ENCODE data around the gene NHS.
"Not testable (repeated sequence)": the region's sequence is repeated elsewhere in the genome, so short reads cannot be mapped to it uniquely, and the experiment has no call there.

NHS gene

DNA sequence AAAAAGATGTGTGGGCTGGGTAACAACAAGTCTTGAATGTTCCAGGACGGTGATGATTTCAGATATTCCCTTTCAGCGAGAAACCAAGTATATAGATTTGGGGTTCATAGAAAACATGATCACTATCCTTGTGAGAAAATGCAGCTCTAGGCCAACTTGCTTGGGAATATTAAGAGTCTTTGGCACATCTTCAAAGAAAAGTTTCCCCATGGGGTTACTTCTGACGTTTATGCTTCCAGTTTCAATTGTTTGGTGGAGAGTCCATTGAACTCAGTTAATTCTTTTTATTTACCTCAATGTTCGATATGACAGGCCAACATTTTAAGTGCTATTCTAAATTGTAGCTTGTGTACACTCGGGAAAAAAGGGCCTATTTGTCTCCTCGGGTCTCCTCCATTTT lies 126.7 kb downstream of the NHS start:
- DNase-seq, result no peak

GRCh38 chrX:17506352-17506751 lies 131.4 kb downstream of the NHS start:
- DNase-seq, result not testable (repeated sequence)

GRCh38 chrX:17511556-17511955 lies 136.6 kb downstream of the NHS start:
- no peak for DNase-seq

- no peak for DNase-seq
Measured at GRCh38 chrX:17519358-17519757, 144.4 kb downstream of the NHS start.

- DNase-seq, result no peak
Measured at GRCh38 chrX:17520016-17520615, 145.1 kb downstream of the NHS start.

DNA sequence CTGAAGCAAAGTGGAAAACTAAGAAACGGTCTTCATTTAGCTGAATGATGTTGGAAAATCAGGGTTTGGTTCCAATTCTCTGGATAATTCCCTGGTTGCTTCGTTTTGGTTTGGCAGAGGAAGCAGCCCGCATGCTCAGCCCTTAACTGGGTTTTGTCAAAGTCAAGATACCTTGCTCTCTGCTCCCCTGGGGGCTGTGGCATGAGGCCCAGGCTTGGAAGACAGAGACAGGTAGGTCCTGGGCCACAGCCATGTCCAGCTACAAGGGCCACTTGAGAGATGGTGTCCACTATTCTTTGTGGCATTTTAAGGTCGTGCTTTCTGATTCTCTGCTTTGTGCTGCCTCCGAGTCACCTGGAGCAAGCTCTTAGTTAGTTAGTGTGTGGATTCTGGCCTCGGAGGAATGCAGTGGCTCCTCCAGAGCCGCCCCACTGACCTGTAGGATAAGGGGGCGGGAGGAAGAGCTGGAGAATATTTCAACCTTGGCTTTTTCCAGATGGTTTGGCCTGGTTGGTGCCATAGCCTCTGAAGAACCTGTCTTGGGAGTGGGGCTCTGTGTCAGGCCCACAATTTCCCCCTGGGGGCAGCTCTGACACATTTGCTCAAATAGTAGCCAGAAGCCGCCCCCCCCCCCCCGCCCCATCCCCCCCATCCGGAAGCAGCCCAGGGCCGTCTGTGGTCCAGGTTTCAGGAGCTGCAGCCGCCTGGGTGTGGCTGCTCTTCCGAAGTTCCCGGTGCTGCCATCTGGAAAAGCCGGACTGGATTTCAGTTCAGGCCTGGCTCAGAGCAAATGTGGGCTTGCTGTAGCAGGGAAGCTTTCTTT lies 147.1 kb downstream of the NHS start:
- no peak for DNase-seq

DNA sequence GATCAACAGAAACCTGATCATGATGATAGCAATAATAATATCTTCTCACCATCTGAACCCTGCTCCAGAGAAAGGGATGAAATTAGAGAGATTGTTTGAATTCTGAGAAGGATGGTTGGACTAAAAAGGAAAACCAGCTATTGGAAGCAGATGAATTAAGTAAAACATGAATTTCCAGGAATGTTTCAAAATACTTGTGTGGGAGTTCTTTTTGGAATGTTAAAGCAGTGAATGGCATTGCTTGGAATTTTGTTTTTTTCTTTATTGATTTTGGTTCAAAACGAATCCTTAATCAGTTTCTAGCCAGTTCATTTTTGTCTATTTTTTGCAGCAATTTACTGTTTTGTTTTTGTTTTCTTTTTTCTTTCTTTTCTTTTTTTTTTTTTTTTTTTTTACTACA lies 150.3 kb downstream of the NHS start:
- DNase-seq, result no peak

DNA sequence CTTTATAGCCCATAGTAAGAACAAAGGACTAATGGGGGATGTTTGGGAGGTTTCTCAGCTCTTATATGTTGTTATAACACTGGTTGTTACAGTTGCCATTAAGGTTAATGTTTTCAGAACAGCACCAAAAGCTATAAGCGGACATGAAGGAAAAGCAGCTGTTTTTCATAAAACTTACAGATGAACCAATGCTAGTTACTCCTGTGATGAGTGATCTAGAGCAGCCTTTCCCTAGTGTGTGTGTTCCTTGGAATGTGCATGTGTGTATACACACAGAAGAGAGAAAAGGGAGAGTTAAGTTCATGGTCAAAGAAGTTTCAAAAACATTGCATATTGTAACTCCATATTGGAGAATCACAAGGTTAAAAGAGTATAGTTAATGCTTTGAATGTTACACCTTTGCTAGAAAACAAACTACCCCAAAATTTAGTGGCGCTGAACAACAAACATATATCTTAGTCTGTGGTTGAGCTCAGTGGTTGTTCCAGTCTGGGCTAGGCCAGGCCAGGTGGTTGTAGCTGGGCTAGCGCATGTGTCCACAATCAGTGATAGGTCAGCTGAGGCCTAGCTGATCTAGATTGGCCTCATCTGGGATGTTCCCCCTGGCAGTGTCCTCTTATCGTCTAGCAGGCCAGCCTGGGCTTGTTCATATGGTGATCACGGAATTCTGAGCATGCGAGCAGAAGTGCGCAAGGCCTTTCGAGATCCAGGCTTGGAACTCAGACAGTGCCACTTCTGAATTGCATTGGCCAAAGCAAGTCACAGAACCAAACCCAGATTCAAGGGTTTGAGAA lies 151.0 kb downstream of the NHS start:
- no peak for DNase-seq

DNA sequence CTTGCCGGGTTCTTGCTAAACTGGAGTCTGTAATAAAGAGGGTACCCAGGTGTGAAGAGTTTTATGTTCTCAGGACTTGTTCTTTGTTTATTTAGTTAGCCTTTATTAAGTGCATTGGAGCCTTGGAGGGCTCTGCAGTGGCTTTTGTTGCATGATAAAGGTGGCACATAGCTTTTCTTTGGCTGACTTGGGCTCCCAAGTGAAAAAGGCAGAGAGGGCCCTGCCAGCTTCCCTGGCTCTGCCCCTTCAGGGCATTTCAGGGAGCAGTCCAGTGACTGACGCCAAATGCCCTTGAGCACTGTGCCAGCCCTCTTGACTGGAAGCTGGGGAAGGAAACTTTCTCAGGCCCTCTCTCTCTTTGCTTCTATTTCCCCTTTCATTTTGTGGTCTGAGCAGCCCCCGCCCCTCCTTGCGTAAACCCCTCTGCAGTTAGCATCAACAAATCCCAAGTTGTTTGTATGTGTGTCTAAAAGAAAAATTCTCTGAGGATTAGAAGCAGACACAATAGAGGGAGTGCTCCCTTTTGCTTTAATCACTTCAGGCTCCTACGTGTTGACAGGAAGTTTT lies 152.2 kb downstream of the NHS start:
- DNase-seq, result no peak

- DNase-seq, result no peak
Measured at GRCh38 chrX:17527922-17528321, 152.9 kb downstream of the NHS start.

- no peak for DNase-seq
Measured at GRCh38 chrX:17529151-17529745, 154.2 kb downstream of the NHS start.

- no peak for DNase-seq
Measured at GRCh38 chrX:17531500-17531899, 156.5 kb downstream of the NHS start.

DNA sequence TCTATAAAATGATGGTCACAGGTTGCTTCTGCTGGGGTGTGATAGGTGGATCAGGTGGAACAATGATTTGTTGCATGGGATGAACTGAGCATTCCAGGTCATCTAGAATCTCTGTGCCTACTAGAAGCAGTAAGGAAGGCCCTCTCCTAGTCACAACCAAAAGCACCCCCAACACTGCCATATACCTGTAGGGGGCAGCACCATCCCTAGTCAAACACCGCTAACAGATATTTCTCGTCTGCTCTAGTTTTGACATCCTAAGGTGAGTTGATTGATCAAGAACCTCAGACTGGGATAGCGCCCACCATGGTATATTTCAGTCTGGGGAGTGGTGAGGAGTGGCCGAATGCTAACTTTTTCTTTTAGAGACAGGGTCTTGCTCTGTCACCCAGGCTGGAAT lies 160.2 kb downstream of the NHS start:
- peak; percentile 1 to 25 for DNase-seq

GRCh38 chrX:17537723-17538243 lies 162.8 kb downstream of the NHS start:
- no peak for DNase-seq

DNA sequence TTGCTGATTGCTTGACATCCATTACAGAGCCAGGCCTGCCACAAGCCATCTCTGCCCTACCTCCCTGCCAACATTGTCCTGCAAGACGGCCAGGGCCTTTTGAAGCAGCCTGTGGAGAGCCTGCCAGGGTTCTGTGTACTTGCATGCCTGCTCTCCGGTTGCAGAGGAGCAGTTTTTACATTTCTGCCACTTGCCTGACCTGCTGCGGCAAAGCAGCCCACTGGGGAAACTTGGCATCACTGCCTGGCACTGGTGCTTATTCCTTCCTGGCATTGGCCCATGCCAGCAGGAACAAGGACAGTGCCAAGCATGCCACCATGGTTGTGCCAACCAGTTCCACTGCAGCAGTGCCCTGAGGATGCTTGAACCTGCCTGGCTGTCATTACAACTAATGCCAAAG lies 167.1 kb downstream of the NHS start:
- DNase-seq, result no peak

- no peak for DNase-seq
Measured at GRCh38 chrX:17544821-17545220, 169.8 kb downstream of the NHS start.

DNA sequence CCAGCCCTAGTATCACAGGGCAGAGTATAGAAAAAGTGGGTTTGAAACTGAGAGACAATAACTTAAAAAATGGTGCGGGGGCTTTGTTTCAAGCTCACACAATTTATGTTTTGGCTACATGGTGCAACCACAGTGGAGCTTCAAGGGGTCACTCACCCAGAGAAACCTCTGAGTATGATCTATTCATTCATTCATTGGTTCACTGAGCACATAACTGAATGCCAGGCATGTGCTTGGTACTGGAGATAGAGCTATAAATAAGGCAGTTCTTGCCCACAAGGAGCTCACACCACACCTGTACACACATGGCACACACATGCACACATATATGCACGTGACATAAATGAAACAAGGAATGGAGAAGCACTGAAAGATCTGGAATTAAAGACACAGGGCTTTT lies 171.4 kb downstream of the NHS start:
- no peak for DNase-seq

- DNase-seq, result no peak
Measured at GRCh38 chrX:17547658-17548057, 172.7 kb downstream of the NHS start.

DNA sequence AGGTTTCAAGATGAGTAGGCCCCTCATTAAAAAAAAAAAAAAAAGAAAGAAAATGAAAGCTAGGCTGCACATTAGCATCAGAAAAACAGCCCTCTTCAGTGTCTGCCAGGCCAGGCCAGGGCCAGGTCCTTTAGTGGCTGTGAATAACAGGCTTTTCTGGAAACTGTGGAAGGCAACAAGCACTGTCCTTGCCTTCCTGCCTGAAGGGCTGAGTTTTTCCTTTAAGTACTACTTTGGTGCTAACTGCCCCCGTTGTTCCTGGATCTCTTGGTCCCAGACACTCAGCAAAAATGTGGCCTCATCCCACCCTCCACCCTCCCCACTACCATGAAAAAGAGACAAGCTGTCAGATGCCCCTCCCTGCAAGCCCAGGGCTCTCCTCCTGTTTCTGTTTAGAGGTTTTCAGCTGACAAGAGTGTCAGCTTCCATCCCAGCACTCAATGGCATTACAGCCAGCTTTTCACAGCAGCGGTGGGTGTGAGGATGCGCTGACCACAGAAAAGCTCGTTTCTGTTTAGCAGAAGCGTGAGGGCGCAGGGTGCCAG lies 174.2 kb downstream of the NHS start:
- DNase-seq, result no peak

GRCh38 chrX:17550011-17550410 lies 175.0 kb downstream of the NHS start:
- no peak for DNase-seq

- DNase-seq, result no peak
Measured at GRCh38 chrX:17552044-17552650, 177.1 kb downstream of the NHS start.

DNA sequence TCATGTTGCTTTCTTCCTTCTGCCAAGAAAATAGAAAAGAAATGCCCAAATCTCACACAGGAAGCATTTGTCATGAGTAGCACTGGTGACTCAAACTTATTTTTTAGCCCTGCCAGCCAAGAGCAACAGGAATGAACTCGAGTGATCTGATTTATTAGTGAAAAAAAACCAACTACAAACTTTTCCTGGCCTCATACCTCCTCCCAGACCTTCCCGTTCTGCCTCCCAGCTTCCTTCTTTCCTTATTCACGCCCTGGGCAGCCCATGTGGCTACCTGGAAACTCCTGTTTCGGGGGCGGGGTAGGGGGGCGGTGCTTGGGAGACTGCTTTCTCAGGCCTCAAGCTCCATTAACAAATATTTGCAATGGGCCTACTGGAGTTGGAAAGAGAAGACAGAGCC lies 178.5 kb downstream of the NHS start:
- DNase-seq, result no peak

Measured in activated CD4-positive, alpha-beta T cell treated with anti-CD3 and anti-CD28 coated beads for 4 hours (primary cell).